ENCODE measurements around the gene LHPP.

DNA sequence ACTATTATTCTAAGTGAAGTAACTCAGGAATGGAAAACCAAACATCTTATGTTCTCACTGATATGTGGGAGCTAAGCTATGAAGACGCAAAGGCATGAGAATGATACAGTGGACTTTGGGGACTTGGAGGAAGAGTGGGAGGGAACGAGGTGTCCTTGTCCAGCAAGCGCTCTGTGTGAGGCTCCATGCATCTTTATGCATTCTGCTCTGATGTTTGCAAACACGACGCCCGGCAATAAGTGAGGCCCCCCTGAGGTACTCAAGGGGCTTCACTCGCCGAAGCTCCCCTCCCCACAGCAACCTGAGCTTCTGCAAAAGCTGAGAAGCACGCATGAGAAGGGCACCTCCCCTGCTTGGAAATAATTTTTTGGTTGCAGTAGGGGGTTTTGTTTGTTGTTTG, 103.3 kb downstream of the LHPP start:
- TF ChIP-seq, protein P1, sequence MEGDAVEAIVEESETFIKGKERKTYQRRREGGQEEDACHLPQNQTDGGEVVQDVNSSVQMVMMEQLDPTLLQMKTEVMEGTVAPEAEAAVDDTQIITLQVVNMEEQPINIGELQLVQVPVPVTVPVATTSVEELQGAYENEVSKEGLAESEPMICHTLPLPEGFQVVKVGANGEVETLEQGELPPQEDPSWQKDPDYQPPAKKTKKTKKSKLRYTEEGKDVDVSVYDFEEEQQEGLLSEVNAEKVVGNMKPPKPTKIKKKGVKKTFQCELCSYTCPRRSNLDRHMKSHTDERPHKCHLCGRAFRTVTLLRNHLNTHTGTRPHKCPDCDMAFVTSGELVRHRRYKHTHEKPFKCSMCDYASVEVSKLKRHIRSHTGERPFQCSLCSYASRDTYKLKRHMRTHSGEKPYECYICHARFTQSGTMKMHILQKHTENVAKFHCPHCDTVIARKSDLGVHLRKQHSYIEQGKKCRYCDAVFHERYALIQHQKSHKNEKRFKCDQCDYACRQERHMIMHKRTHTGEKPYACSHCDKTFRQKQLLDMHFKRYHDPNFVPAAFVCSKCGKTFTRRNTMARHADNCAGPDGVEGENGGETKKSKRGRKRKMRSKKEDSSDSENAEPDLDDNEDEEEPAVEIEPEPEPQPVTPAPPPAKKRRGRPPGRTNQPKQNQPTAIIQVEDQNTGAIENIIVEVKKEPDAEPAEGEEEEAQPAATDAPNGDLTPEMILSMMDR (conservative IDR thresholded peaks at IDR 0.05 in 1 of 2, IDR thresholded peaks at IDR 0.05 in 1 of 2; ENCODE audit: low read depth in 1 of 2, low read length in 2 of 2) = no peak
- TF ChIP-seq EZH2 (IDR thresholded peaks at IDR 0.05; ENCODE audit: low read length, missing control alignments) = no peak
